Measurements from ENCODE around the gene CTSO. TPM values are rescaled to one million over a fixed set of nuclear protein-coding genes. Genes with fewer than 3 reads are reported as not detected.

Gene CTSO
- total RNA-seq, result 3.7 and 8.5 TPM in 2 replicates

GRCh38 chr4:155953151-155954117, at the start of gene CTSO:
CTSO (minus strand) TSS chr4:155953866; CDS start chr4:155953847, 19 bp downstream.

GRCh38 chr4:155903453-155903852, 50.2 kb downstream of the CTSO start, which contains the start of gene TDO2:
TDO2 (plus strand) TSS chr4:155903696; CDS start chr4:155903759, 63 bp downstream.

Other genes starting within 250 kb of the CTSO start
- gene GUCY1B1, start 194.8 kb downstream of the CTSO start, total RNA-seq, result 1.8 and 4.8 TPM in 2 replicates
- gene ASIC5, start 87.6 kb downstream of the CTSO start, total RNA-seq, result not detected in 2 replicates
- under 0.01 TPM in 1 of 2 replicates, not detected in the other for gene TDO2, start 50.2 kb downstream of the CTSO start, total RNA-seq